ENCODE results near the gene RBM26. TPM values are rescaled to one million over a fixed set of nuclear protein-coding genes. Genes with fewer than 3 reads are reported as not detected.

Gene RBM26
- total RNA-seq, 1 experiment from 2014 or later, result 70.5 TPM

DNA sequence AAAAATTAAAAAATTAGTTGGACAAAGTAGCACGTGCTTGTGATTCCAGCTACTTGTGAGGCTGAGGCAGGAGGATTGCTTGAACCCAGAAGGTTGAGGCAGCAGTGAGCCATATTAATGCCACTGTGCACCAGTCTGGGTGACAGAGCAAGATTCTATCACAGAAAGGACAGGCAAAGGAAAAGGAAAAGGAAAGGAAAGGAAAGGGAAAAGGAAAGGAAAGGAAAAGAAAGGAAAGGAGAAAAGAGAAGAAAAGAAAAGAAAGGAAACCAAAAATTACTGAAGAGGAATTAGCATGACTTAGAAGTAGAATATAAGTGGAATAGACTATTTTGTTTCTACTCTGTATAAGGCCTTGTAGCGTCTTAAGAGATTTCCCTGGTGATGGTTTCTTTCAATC is 122.3 kb downstream of the RBM26 start:
- Histone ChIP-seq H3K4ac (ENCODE audit: low read depth, low read length) (no peak overlapping the region), H3K4me2 (ENCODE audit: insufficient read depth, insufficient read length, low read length) (no peak overlapping the region), H3K79me1 (ENCODE audit: insufficient read depth, low read depth, low read length, poor library complexity, severe bottlenecking) (no peaks in the 10 kb centered on the region), H3K18ac (ENCODE audit: insufficient read length, low read depth, low read length) (no peak overlapping the region), H2BK5ac (ENCODE audit: insufficient read length, low read length) (no peak overlapping the region), H3K9ac (ENCODE audit: extremely low read depth, insufficient read length, low read length) (no peak overlapping the region), H3K4me1 (ENCODE audit: insufficient read depth, low read length) (peaks cover 11% of the 10 kb centered on the region; the same call in 1 of the 2 replicates), H2BK120ac (ENCODE audit: low read depth, low read length, poor library complexity, severe bottlenecking) (no peak overlapping the region), H3K56ac (ENCODE audit: insufficient read length, low read depth, low read length) (no peak overlapping the region), H3K23me2 (ENCODE audit: insufficient read length, low read depth, low read length, poor library complexity, severe bottlenecking) (no peaks in the 10 kb centered on the region), H3T11ph (ENCODE audit: low read length) (no peak overlapping the region), H2BK20ac (ENCODE audit: low read depth, low read length, poor library complexity, severe bottlenecking) (peak overlapping the region; percentile 83), H2AFZ (ENCODE audit: low read length) (no peak overlapping the region), H3K9me3 (ENCODE audit: control insufficient read depth, low read depth, low read length) (no peaks in the 10 kb centered on the region), H4K8ac (replicated peaks; ENCODE audit: insufficient read length, low read depth, low read length) (no peak overlapping the region), H4K91ac (ENCODE audit: insufficient read length, low read depth, low read length) (no peak overlapping the region), H3K27ac (ENCODE audit: insufficient read length, low read depth, low read length) (no peak overlapping the region), H2BK12ac (ENCODE audit: insufficient read length, low read depth, low read length) (no peak overlapping the region), H2AK5ac (ENCODE audit: insufficient read length, low read length) (no peak overlapping the region), H2BK15ac (ENCODE audit: low read depth, low read length) (no peak overlapping the region), H3K23ac (ENCODE audit: insufficient read length, low read depth, low read length) (no peak overlapping the region), H4K20me1 (ENCODE audit: control insufficient read depth, insufficient read depth, insufficient read length) (no peaks in the 10 kb centered on the region), H3K27me3 (ENCODE audit: insufficient read depth, low read length) (no peaks in the 10 kb centered on the region), H4K5ac (ENCODE audit: insufficient read length, low read depth, low read length) (no peak overlapping the region), H3K79me2 (ENCODE audit: insufficient read depth, low read length) (no peaks in the 10 kb centered on the region), H3K14ac (ENCODE audit: insufficient read depth, low read length) (no peak overlapping the region)
- H3K9me3 Mint-ChIP-seq, result no peaks in the 10 kb centered on the region; a peak in 1 of 5 replicates
- H3K4me1 Mint-ChIP-seq, result peaks cover 31 to 43% of the 10 kb centered on the region in 2 experiments
- H3K36me3 Mint-ChIP-seq (ENCODE audit: insufficient read depth in 1 of 3, low read depth in 3 of 3), result no peaks in the 10 kb centered on the region
- no CpG with 5 or more reads among the region's 2 CpGs for WGBS (ENCODE audit: extremely low coverage, insufficient read length, low lambda C conversion rate)
- H3K27me3 Mint-ChIP-seq (ENCODE audit: low read depth), result no peaks in the 10 kb centered on the region
- DNase-seq, result no peak
- no peak overlapping the region for H3K4me3 Mint-ChIP-seq
- H3K27ac Mint-ChIP-seq, result peak overlapping the region in 2 of 3 experiments; percentile 42 to 68; a peak in 3 of 7 replicates
- TF ChIP-seq, protein P1, sequence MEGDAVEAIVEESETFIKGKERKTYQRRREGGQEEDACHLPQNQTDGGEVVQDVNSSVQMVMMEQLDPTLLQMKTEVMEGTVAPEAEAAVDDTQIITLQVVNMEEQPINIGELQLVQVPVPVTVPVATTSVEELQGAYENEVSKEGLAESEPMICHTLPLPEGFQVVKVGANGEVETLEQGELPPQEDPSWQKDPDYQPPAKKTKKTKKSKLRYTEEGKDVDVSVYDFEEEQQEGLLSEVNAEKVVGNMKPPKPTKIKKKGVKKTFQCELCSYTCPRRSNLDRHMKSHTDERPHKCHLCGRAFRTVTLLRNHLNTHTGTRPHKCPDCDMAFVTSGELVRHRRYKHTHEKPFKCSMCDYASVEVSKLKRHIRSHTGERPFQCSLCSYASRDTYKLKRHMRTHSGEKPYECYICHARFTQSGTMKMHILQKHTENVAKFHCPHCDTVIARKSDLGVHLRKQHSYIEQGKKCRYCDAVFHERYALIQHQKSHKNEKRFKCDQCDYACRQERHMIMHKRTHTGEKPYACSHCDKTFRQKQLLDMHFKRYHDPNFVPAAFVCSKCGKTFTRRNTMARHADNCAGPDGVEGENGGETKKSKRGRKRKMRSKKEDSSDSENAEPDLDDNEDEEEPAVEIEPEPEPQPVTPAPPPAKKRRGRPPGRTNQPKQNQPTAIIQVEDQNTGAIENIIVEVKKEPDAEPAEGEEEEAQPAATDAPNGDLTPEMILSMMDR (conservative IDR thresholded peaks at IDR 0.05), result no peak
